GM12878 (cell line): ENCODE results near the gene KDM6A. TPM values are rescaled to one million over a fixed set of nuclear protein-coding genes. Genes with fewer than 3 reads are reported as not detected.
A peak's percentile ranks its signal among the peaks of the same experiment; 100 is the strongest.

Experiments
- ATAC-seq: fragments of 200-7000 bp; cut with Tn5 transposase; 3 replicates; pipeline ENCODE4 v1.9.1; 2020; ENCODE audit warnings: mild to moderate bottlenecking, moderate library complexity
- BruUV-seq: library from RNA; stranded (reverse); fragments of 400-500 nt; replicated peaks from 2 replicates; lab custom pipeline; 2021; lab: Mats Ljungman, UMichigan
- CTCF ChIA-PET: fragments of 300-600 bp; sonication (Branson Sonifier 250); formaldehyde crosslinking; extraction: SDS; loops from one replicate; lab custom pipeline; 2021; ENCODE audit warnings: inconsistent platforms; lab: Yijun Ruan, JAX
- POLR2A ChIA-PET: fragments of 350-600 bp; formaldehyde crosslinking; extraction: SDS; loops from one replicate; lab custom pipeline; 2021; ENCODE audit warnings: inconsistent platforms; lab: Charles Lee
- RAD21 ChIA-PET: fragments of 300-600 bp; sonication (Branson Sonifier 250); formaldehyde crosslinking; loops from one replicate; lab custom pipeline; 2023; ENCODE audit warnings: antibody characterized with exemption; ENCODE audit not compliant: unreplicated experiment; lab: Charles Lee
- SMC1A ChIA-PET: fragments of 300-600 bp; sonication (Branson Sonifier 250); formaldehyde crosslinking; loops from one replicate; lab custom pipeline; 2023; ENCODE audit not compliant: unreplicated experiment, uncharacterized antibody; lab: Charles Lee
- DNase-seq: peaks from one replicate; pipeline ENCODE4 v3.0.0-alpha.2; 2011; ENCODE audit warnings: low read depth, low spot score
- FAIRE-seq: peaks from 3 replicates; lab custom pipeline; 2011; peaks lifted over from hg19 to GRCh38; lab: Jason Lieb, UNC
- H2AFZ ChIP-seq: 2 replicates; pipeline ENCODE4 v1.6.0; 2011; ENCODE audit warnings: low read depth, low read length, control low read depth; ENCODE audit not compliant: control insufficient read depth
- H3K27ac ChIP-seq: 2 replicates; pipeline ENCODE4 v1.5.1; 2011; ENCODE audit warnings: control low read depth; ENCODE audit not compliant: control insufficient read depth, insufficient read depth
- H3K27me3 ChIP-seq, 2 experiments: replicated peaks in 1 of 2; 2 replicates each; pipeline versions ENCODE4 v1.6.0 to v1.6.1; 2011; ENCODE audit warnings: low read length in 1 of 2; ENCODE audit not compliant: control insufficient read depth in 2 of 2, insufficient read depth in 2 of 2
- H3K36me3 ChIP-seq, 2 experiments: 2 replicates each; pipeline ENCODE4 v1.5.1; 2011; ENCODE audit warnings: low read length in 1 of 2; ENCODE audit not compliant: control insufficient read depth in 2 of 2, insufficient read depth in 2 of 2
- H3K4me1 ChIP-seq: 2 replicates; pipeline ENCODE4 v1.6.1; 2011; ENCODE audit warnings: mild to moderate bottlenecking, low read length, moderate library complexity, mixed read lengths; ENCODE audit not compliant: control insufficient read depth, insufficient read depth
- H3K4me2 ChIP-seq: 2 replicates; pipeline ENCODE4 v1.6.0; 2011; ENCODE audit warnings: control low read depth; ENCODE audit not compliant: control insufficient read depth, insufficient read depth
- H3K4me3 ChIP-seq: fragments of 200-600 bp; sonication (generic); 2 replicates; pipeline ENCODE4 v1.5.1; 2016
- H3K79me2 ChIP-seq: 2 replicates; pipeline ENCODE4 v1.6.0; 2011; ENCODE audit warnings: low read length; ENCODE audit not compliant: control insufficient read depth, insufficient read depth
- H3K9ac ChIP-seq: 2 replicates; pipeline ENCODE4 v1.8.0; 2011; ENCODE audit warnings: low read length, control low read depth, mixed read lengths; ENCODE audit not compliant: control insufficient read depth, insufficient read depth
- H3K9me3 ChIP-seq: replicated peaks from 3 replicates; pipeline ENCODE4 v1.5.1; 2011; ENCODE audit warnings: mild to moderate bottlenecking, low read length; ENCODE audit not compliant: control insufficient read depth, insufficient read depth
- H4K20me1 ChIP-seq: 2 replicates; pipeline ENCODE4 v1.6.0; 2011; ENCODE audit not compliant: control insufficient read depth, insufficient read depth
- POLR2AphosphoS5 ChIP-seq: IDR thresholded peaks from 2 replicates; pipeline ENCODE4 v1.6.1; 2011; ENCODE audit warnings: mild to moderate bottlenecking, low read length, inconsistent platforms
- RUNX3 ChIP-seq: IDR thresholded peaks from 2 replicates; pipeline ENCODE4 v1.6.1; 2012; ENCODE audit warnings: low read length, inconsistent platforms
- SMAD5 ChIP-seq: IDR thresholded peaks from 2 replicates; pipeline ENCODE4 v1.6.1; 2016; ENCODE audit warnings: antibody characterized with exemption, low read depth
- TARDBP ChIP-seq: IDR thresholded peaks from 2 replicates; pipeline ENCODE4 v1.6.1; 2016; ENCODE audit warnings: borderline replicate concordance
- TCF12 ChIP-seq: IDR thresholded peaks from 2 replicates; pipeline ENCODE4 v1.6.1; 2011; ENCODE audit warnings: low read depth, mild to moderate bottlenecking, low read length
- WGBS: methylation state at CpG from one replicate; pipeline ENCODE4 v1.1.6; 2016; ENCODE audit warnings: low lambda C conversion rate; ENCODE audit not compliant: insufficient replicate concordance, insufficient coverage; ENCODE audit errors: missing lambda C conversion rate; 5-methylcytosine and 5-hydroxymethylcytosine counted together
- in situ Hi-C: fragments of 300-500 bp; cut with MboI; formaldehyde crosslinking; loops from 9 replicates; pipeline ENCODE4 v1.14.3; 2018; ENCODE audit warnings: mixed read lengths
- intact Hi-C: fragments of 100-400 bp; cut with micrococcal nuclease; formaldehyde crosslinking; loops from one replicate; pipeline ENCODE4 v1.14.2; 2022; ENCODE audit not compliant: unreplicated experiment
- polyA plus RNA-seq, 11 experiments: library from polyadenylated mRNA; depleted of rRNA in 4 of 11; unstranded in 6 of 11; stranded (reverse) in 5 of 11; fragments of >200 nt; fragmentation: Nextera tagmentation in 4 of 11; fragmentation: Illumina TruSeq in 1 of 11; extraction: Ambion mirVana in 4 of 11; extraction: Trizol in 1 of 11; gene quantifications; 1 replicate in 1 of 11; 2 replicates in 10 of 11; pipeline versions ENCODE4 v1.2.1 to v1.2.3, GENCODE V29; 2011 to 2016; ENCODE audit warnings: inconsistent platforms in 2 of 11, missing spikeins in 2 of 11, low read depth in 1 of 11
- total RNA-seq, 4 experiments: library from RNA; depleted of rRNA in 3 of 4; stranded (reverse); fragments of >200 nt in 3 of 4; fragmentation: Illumina TruSeq in 1 of 4; extraction: Trizol in 1 of 4; gene quantifications; 2 replicates each; pipeline versions ENCODE4 v1.2.1 to v1.2.3, GENCODE V29; 2013 to 2021

The KDM6A gene
- total and polyA plus RNA-seq, 10 of the 15 experiments (the other 5 are each of a cell fraction or from before 2014, with no cell fraction given) = 7.9 to 29.0 (median 20.4) TPM

DNA sequence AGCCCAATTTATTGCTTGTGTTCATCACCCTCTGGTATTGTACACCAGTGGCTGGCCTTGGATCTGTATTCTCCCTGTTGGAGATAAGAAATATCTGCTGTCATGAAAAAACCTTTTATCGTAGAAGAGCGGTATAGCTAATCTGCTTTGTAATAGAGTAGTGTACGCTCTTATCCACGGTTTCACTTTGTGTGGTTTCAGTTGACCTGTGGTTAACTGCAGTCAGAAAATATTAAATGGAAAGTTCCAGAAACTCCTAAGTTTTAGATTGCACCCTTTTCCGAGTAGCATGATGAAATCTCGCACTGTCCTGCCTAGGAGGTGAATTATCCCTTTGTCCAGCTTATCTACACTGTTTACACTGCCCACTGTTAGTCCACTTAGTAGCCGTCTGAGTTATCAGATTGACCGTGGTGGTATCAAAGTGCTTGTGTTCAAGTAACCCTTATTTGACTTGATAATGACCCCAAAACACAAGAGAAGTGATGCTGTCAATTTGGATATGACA, 42.4 kb downstream of the KDM6A start:
- ChIA-PET SMC1A (interaction anchor here (0.5 to 3.0 kb wide), 6 partner anchors 10 to 252 kb away, joined by 3 to 28 read pairs (median 4); no protein-coding TSS in a partner anchor), RAD21 (interaction anchor here (1.1 to 2.4 kb wide), 5 partner anchors 7 to 98 kb away, joined by 3 to 20 read pairs (median 13); no protein-coding TSS in a partner anchor), CTCF (interaction anchor here (1.7 to 1.8 kb wide), 2 partner anchors 9 to 11 kb away, joined by 4 to 6 read pairs; no protein-coding TSS in a partner anchor)

GRCh38 chrX:44918722-44919121, 45.7 kb downstream of the KDM6A start:
- in situ Hi-C loops = no loop called here
- ChIA-PET CTCF (interaction anchor here (1.4 kb wide), 1 partner anchor 27 kb away, joined by 3 read pairs; no protein-coding TSS in a partner anchor), SMC1A (no interaction called here), RAD21 (no interaction called here), POLR2A (interaction anchor here (0.6 kb wide), 1 partner anchor 12 kb away, joined by 4 read pairs; no protein-coding TSS in a partner anchor)
- 94% methylated on average over 1 of the region's 1 CpG for WGBS
- Histone ChIP-seq H3K27ac (no peak overlapping the region), H3K79me2 (peaks cover 76% of the 10 kb centered on the region), H3K9ac (no peak overlapping the region), H3K9me3 (peaks cover under 1% of the 10 kb centered on the region; the same call in 2 of the 3 replicates), H3K4me1 (peaks cover 7% of the 10 kb centered on the region; the same call in 1 of the 2 replicates), H3K36me3 (no peaks in the 10 kb centered on the region), H4K20me1 (no peaks in the 10 kb centered on the region; the same call in 1 of the 2 replicates), H3K4me2 (no peak overlapping the region), H2AFZ (no peak overlapping the region), H3K27me3 (no peaks in the 10 kb centered on the region), H3K4me3 (no peak overlapping the region)
- FAIRE-seq (no peak), DNase-seq (no peak), ATAC-seq (no peak)
- intact Hi-C loops = no loop called here
- TF ChIP-seq SMAD5 (no peak), TCF12 (no peak), POLR2AphosphoS5 (no peak)
- no TSS peak for BruUV-seq

More for the DNA sequence above, 42.4 kb downstream of the KDM6A start:
- in situ Hi-C loops (no loop called here), intact Hi-C loops (no loop called here)
- no peaks in the 10 kb centered on the region for H3K27me3 ChIP-seq
- H3K4me2 ChIP-seq = no peak overlapping the region
- 81% methylated on average over 8 of the region's 8 CpGs for WGBS
- POLR2A ChIA-PET = interaction anchor here (1.1 to 2.4 kb wide), 4 partner anchors 10 to 43 kb away, joined by 3 to 17 read pairs (median 6); partner anchors contain the start of gene KDM6A
- peak overlapping the region; percentile 30; the same call in 1 of the 2 replicates for H3K27ac ChIP-seq
- no peaks in the 10 kb centered on the region for H3K36me3 ChIP-seq
- peaks cover 2% of the 10 kb centered on the region; the same call in 2 of the 3 replicates for H3K9me3 ChIP-seq
- no peak overlapping the region for H3K4me3 ChIP-seq
- H3K79me2 ChIP-seq = peaks cover 69% of the 10 kb centered on the region
- no TSS peak for BruUV-seq
- peaks cover 7% of the 10 kb centered on the region; the same call in 1 of the 2 replicates for H3K4me1 ChIP-seq
- H3K9ac ChIP-seq = peak overlapping the region; percentile 19; the same call in 1 of the 2 replicates
- no peak overlapping the region for H2AFZ ChIP-seq
- H4K20me1 ChIP-seq = no peaks in the 10 kb centered on the region
- ATAC-seq (peak; percentile 54), FAIRE-seq (peak; percentile 27), DNase-seq (no peak)
- TF ChIP-seq RUNX3 (peak; percentile 78), TARDBP (no peak)
